GM21737 (cell line): ENCODE measurements around the gene CST8.
"Not testable (repeated sequence)": the region's sequence is repeated elsewhere in the genome, so short reads cannot be mapped to it uniquely, and the experiment has no call there.

Experiments used
- ATAC-seq: cut with Tn5 transposase; IDR thresholded peaks from one replicate; pipeline ENCODE4 v1.9.1; 2021; ENCODE audit warnings: mild to moderate bottlenecking, moderate library complexity; ENCODE audit not compliant: unreplicated experiment

The CST8 gene

GRCh38 chr20:23490817-23491216 is at the start of gene CST8:
TSS of gene CST8 (plus strand) at chr20:23491117. CDS start at chr20:23491668, 551 bp downstream.
- no peak for ATAC-seq

GRCh38 chr20:23441850-23442313 is 49.0 kb upstream of the CST8 start:
- peak; percentile 70 for ATAC-seq

DNA sequence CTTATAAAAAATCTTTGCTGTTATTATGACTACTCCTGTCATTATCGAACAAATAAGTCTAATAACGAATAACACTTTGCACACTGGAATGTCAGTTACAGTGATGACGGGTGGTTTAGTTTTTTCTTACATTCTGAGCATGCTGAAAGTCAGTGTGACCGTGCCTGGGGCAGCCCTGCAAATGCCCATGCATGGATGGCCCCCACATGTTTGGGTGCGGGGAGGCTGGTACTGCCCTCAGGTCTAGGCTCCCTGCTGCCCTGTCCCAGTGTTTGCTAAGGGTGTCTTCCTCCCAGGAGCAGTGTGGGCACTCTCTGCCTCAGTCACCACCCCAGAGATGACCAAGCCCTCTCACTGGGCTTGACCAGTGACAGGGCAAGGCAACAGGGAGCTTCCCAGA is 48.5 kb upstream of the CST8 start:
- ATAC-seq: no peak

DNA sequence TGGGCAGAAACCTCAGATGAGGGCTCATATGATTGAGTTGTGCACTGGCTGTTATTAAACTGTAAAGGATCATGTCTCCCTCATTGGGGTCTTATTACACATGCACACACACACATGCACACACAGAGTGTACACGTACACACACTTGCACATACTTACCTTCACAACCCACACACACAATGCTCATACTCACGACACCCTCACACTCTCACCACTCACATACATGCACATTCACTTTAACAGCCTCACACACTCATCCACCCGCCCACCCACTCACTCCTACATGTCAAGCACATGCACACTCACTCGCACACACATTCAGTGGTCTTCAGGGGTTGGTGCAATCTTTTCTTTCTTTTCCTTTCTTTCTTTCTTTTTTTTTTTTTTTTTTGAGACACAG is 46.1 kb upstream of the CST8 start:
- no peak for ATAC-seq

GRCh38 chr20:23445596-23446217 is 45.2 kb upstream of the CST8 start:
- no peak for ATAC-seq

DNA sequence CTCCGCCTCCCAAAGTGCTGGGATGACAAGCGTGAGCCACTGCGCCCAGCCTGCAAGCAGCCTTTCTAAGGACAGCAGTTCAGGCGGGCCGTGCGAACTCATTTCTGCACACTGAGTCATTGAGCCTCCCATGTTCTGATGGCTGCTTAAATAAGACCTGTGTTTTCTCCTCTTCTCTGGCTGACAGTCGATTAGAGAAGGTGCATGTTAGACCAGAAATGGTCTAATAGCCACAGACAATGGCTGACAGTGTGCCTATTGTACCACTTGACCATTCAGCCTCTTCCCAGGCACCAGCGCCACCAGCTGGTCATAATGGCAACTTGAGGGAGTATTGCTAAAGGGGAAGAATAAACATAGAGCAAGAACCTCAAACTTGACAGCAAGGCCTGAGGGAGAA is 44.4 kb upstream of the CST8 start:
- no peak for ATAC-seq

DNA sequence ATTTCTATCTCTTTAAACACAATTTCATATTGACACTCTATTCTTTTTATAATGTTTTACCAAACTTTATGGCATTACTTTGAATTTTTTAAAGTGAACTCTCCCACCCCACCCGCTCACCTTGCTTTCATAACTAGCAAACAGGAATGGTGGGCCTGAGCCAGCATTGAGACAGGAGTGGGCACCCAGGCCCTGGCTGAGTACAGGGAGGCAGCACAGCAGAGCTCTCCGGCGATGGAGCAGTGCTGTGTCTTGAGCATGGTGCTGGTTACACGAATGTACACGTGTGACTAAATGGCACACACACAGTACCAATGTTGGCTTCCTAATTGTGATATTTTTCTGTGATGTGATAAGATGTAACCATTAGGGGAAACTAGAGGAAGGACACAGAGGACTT is 42.8 kb upstream of the CST8 start:
- no peak for ATAC-seq

- ATAC-seq: no peak
These were observed 41.5 kb upstream of the CST8 start for GRCh38 chr20:23449421-23449820.

DNA sequence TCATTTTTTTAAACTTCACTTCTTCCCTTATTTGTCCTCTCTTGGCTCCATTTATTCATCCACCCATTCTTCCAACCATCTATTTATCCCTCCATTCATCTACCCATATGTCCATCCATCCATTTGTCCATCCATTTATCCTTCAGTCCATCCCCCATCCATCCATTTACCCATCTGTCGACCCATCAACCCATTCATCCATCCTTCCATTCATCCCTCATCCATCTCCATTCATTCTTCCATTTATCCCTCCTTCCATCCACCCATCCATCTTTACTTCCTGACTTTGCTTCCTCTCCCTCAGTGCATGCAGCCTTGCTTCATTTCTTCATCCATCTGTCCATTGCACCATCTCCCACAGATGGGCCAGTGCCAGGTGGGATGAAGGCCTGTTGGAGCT is 40.0 kb upstream of the CST8 start:
- no peak for ATAC-seq

- ATAC-seq: no peak
These were observed 38.9 kb upstream of the CST8 start for GRCh38 chr20:23451956-23452487.

- ATAC-seq: no peak
These were observed 38.1 kb upstream of the CST8 start, which contains the start of gene CST11 for GRCh38 chr20:23452776-23453175. TSS of gene CST11 (minus strand) at chr20:23452876. CDS start at chr20:23452811, 65 bp downstream.

DNA sequence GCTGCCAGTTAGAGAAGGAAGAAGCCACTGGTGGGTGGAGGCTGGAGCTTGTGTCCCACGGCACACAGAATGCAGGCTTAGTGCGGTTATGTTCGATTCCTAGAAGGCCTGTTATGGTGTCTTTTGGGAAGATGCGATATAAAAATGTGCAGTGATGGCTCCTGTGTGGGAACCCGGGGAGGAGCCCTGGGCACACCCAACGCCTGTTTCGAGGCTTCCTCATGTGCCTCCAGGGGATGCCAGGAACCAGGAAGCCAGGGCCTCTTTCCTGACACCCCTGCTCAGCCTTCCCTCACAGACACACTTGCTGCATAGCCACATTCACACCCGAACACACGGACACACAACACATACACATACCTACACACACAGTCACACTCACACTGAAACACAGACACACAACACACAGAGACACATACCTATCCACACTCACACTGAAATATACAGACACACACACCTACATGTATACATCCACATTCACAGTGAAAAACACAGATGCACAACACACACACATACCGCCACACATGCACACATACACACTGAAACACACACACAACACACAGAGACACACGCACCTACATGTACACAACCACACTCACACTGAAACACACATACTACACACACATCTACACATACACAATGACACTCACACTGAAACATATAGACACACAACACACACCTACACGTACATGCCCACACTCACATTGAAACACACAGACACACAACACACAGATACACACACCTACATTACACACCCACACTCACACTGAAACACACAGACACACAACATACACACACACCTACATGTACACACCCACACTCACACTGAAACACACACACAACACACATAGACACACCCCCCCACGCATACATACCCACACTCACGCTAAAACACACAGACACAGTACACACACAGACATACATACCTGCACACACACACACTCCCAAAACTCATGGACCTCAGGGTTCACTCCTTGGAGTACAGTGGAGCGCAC is 37.1 kb upstream of the CST8 start:
- no peak for ATAC-seq

GRCh38 chr20:23454816-23455215 is 36.1 kb upstream of the CST8 start:
- ATAC-seq: no peak

DNA sequence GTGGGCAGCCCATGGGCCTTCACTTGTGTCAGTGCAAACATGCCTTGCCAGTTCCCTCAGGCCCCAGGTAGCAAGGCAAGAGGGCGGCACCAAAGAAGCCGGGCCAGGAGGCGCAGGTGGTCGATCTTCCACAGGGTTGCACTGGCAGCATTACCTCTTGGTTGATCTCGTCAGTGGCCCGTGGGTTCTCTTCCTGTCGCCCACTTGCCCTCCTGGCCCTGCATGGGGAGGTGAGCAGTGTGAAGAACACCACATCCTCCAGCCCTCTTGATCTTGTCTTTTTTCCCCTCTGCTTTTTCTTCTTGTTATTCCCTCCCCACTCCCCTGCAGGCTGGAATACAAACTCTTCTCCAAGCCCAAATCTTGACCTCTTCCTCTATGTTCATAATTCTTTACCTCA is 35.3 kb upstream of the CST8 start:
- ATAC-seq: no peak

GRCh38 chr20:23456409-23456808 is 34.5 kb upstream of the CST8 start:
- ATAC-seq: no peak

GRCh38 chr20:23456873-23457272 is 34.0 kb upstream of the CST8 start:
- no peak for ATAC-seq

DNA sequence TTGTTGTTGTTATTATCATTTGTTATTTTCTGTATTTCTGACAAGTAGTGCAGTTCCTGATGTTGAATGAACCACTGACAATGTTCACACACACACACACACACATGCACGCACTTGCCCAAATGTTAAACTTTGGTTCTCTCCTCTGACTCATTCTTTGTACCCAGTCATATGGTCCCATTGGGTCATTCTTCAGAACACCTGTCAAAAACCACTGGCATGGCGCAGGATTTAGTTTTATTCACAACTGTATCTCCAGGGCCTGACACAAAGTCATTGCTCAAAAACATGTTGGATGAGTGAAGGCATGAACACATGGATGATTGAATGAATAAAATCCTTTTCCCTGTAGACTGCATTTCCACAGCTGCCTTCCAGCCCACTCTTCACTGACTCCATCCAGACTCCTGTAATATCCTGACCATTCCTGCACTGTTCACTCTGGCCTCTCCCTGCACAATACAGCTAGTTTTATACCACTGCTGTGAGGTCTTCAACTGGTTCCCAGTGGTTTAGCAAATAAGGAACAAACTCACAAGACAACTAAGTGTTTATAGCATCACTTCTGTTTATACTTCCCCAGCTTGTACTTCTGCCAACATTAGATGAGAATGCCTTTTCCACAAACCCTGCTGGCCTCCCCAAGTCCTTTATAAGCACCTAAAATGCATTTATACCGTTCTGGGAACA is 31.3 kb upstream of the CST8 start:
- ATAC-seq: no peak

DNA sequence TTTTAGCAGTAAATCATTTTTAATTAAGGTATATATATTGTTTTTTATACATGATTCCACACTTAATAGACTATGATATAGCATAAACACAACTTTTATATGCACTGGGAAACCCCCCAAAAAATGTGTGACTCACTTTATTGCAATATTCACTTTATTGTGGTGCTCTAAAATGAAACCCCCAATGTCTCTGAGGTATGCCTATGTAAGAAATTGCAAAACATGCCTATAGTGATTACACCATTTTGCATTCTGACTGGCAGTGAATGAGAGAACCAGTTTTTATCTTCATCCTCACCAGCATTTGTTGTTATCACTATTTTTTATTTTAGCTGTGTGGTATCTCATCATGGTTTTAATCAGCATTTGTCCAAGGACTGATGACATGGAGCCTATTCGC is 29.7 kb upstream of the CST8 start:
- no peak for ATAC-seq

- ATAC-seq: not testable (repeated sequence)
These were observed 24.0 kb upstream of the CST8 start for GRCh38 chr20:23466961-23467360.

- ATAC-seq: not testable (repeated sequence)
These were observed 18.6 kb upstream of the CST8 start for GRCh38 chr20:23472306-23472705.

DNA sequence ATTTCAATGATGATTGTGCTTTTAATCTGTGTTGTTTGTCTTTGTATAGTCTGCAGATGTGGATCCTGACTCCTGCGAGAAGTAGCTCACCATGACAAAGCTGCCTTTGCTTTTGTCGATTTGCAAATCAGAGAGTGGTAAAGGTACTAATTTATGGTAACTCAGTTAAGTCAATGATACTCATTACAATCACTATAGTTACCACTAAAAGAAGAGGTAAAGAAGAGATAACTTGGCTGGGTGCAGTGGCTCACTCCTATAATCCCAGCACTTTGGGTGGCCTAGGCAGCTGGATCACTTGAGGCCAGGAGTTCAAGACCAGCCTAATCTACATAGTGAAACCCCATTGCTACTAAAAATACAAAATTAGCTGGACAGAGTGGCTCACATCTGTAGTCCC is 17.6 kb upstream of the CST8 start:
- not testable (repeated sequence) for ATAC-seq
